Loucy (cell line): ENCODE measurements around the gene ULBP2.

Experiments used
- H2AFZ ChIP-seq: fragments of 200-600 bp; sonication (generic); 2 replicates; pipeline ENCODE4 v1.6.0; 2016; ENCODE audit warnings: antibody characterized with exemption, mild to moderate bottlenecking, low read length, moderate library complexity
- H3F3A ChIP-seq: fragments of 200-600 bp; 2 replicates; pipeline ENCODE4 v1.6.0; 2016; ENCODE audit warnings: antibody characterized with exemption, low read depth, mild to moderate bottlenecking
- H3K27me3 ChIP-seq: fragments of 200-600 bp; sonication (generic); 2 replicates; pipeline ENCODE4 v1.6.1; 2014; ENCODE audit warnings: low read length, mild to moderate bottlenecking; ENCODE audit not compliant: insufficient read depth, poor library complexity, severe bottlenecking
- H3K36me3 ChIP-seq: fragments of 200-600 bp; sonication (generic); 2 replicates; pipeline ENCODE4 v1.6.1; 2016; ENCODE audit warnings: low read length; ENCODE audit not compliant: insufficient read depth
- H3K4me1 ChIP-seq: fragments of 200-600 bp; sonication (generic); 2 replicates; pipeline ENCODE4 v1.5.1; 2014; ENCODE audit warnings: low read length, mild to moderate bottlenecking; ENCODE audit not compliant: insufficient read depth, poor library complexity, severe bottlenecking
- H3K4me2 ChIP-seq: fragments of 200-600 bp; sonication (generic); 2 replicates; pipeline ENCODE4 v1.6.0; 2014; ENCODE audit warnings: antibody characterized with exemption, low read length, low read depth, mild to moderate bottlenecking; ENCODE audit not compliant: poor library complexity, severe bottlenecking
- H3K4me3 ChIP-seq: fragments of 200-600 bp; sonication (generic); 2 replicates; pipeline ENCODE4 v1.5.1; 2014; ENCODE audit warnings: low read length, mild to moderate bottlenecking, mixed read lengths; ENCODE audit not compliant: poor library complexity, severe bottlenecking
- H3K79me2 ChIP-seq: fragments of 200-600 bp; sonication (generic); 2 replicates; pipeline ENCODE4 v1.6.1; 2014; ENCODE audit warnings: low read length; ENCODE audit not compliant: insufficient read depth
- H3K9ac ChIP-seq: fragments of 200-600 bp; sonication (generic); 2 replicates; pipeline ENCODE4 v1.6.0; 2014; ENCODE audit warnings: mild to moderate bottlenecking, low read depth, low read length, moderate library complexity; ENCODE audit not compliant: poor library complexity, severe bottlenecking
- H3K9me2 ChIP-seq: fragments of 200-600 bp; sonication (generic); replicated peaks from 2 replicates; pipeline ENCODE4 v1.6.1; 2016; ENCODE audit warnings: low read depth, low read length, mixed read lengths
- H3K9me3 ChIP-seq: fragments of 200-600 bp; sonication (generic); 2 replicates; pipeline ENCODE4 v1.6.1; 2014; ENCODE audit warnings: mild to moderate bottlenecking, antibody characterized with exemption, low read length, low read depth; ENCODE audit not compliant: insufficient read depth
- H4K20me1 ChIP-seq: fragments of 200-600 bp; sonication (generic); 2 replicates; pipeline ENCODE4 v1.6.0; 2014; ENCODE audit warnings: antibody characterized with exemption, low read length, mild to moderate bottlenecking; ENCODE audit not compliant: insufficient read depth, poor library complexity, severe bottlenecking
- CTCF ChIP-seq: fragments of 200-600 bp; sonication (generic); conservative IDR thresholded peaks from 2 replicates; pipeline ENCODE4 v1.5.1; 2014; ENCODE audit warnings: mild to moderate bottlenecking, antibody characterized with exemption, low read length
- EZH2phosphoT487 ChIP-seq: fragments of 200-600 bp; IDR thresholded peaks from 2 replicates; pipeline ENCODE4 v1.6.1; 2018; ENCODE audit warnings: antibody characterized with exemption, mild to moderate bottlenecking, moderate library complexity, borderline replicate concordance

Gene ULBP2

GRCh38 chr6:149974825-149975224, 33.0 kb downstream of the ULBP2 start:
- H3K4me1 ChIP-seq: peaks cover 13% of the 10 kb centered on the region
- no peaks in the 10 kb centered on the region for H3K27me3 ChIP-seq
- peak overlapping the region; percentile 41 for H3K4me3 ChIP-seq
- no peaks in the 10 kb centered on the region for H3F3A ChIP-seq
- H3K4me2 ChIP-seq: peak overlapping the region; percentile 62
- TF ChIP-seq CTCF: no peak
- TF ChIP-seq EZH2phosphoT487: no peak
- H3K9ac ChIP-seq: no peak overlapping the region
- no peaks in the 10 kb centered on the region for H3K9me2 ChIP-seq
- peak overlapping the region; percentile 72 for H2AFZ ChIP-seq
- no peaks in the 10 kb centered on the region for H4K20me1 ChIP-seq
- no peaks in the 10 kb centered on the region for H3K36me3 ChIP-seq
- no peaks in the 10 kb centered on the region for H3K79me2 ChIP-seq
- H3K9me3 ChIP-seq: no peaks in the 10 kb centered on the region

- Histone ChIP-seq H3K4me2 (no peak overlapping the region), H3K9ac (no peak overlapping the region), H3K27me3 (no peaks in the 10 kb centered on the region), H3K9me2 (no peaks in the 10 kb centered on the region), H3K36me3 (no peaks in the 10 kb centered on the region), H3K9me3 (no peaks in the 10 kb centered on the region), H3K79me2 (no peaks in the 10 kb centered on the region), H3F3A (no peaks in the 10 kb centered on the region), H4K20me1 (no peaks in the 10 kb centered on the region), H2AFZ (no peak overlapping the region), H3K4me3 (no peak overlapping the region), H3K4me1 (peaks cover 13% of the 10 kb centered on the region)
- TF ChIP-seq EZH2phosphoT487 (no peak), CTCF (no peak)
Measured at GRCh38 chr6:149975400-149975799, 33.6 kb downstream of the ULBP2 start.

GRCh38 chr6:149977221-149977620, 35.4 kb downstream of the ULBP2 start:
- no peaks in the 10 kb centered on the region for H3K27me3 ChIP-seq
- H3K4me2 ChIP-seq: no peak overlapping the region

More at GRCh38 chr6:149977221-149977620, 35.4 kb downstream of the ULBP2 start:
- Histone ChIP-seq H3K79me2 (no peaks in the 10 kb centered on the region), H3K9ac (no peak overlapping the region), H3K9me2 (no peaks in the 10 kb centered on the region), H3F3A (peaks cover 3% of the 10 kb centered on the region; the same call in 1 of the 2 replicates), H3K4me1 (peaks cover 13% of the 10 kb centered on the region), H2AFZ (no peak overlapping the region), H3K4me3 (no peak overlapping the region), H4K20me1 (no peaks in the 10 kb centered on the region), H3K36me3 (no peaks in the 10 kb centered on the region), H3K9me3 (no peaks in the 10 kb centered on the region)
- no peak for TF ChIP-seq CTCF
